Trophoblast cell (in vitro differentiated cells and primary cell): Measurements from ENCODE around the gene PATE2. TPM values are rescaled to one million over a fixed set of nuclear protein-coding genes. Genes with fewer than 3 reads are reported as not detected.

ENCODE experiments used
- DNase-seq, 2 donors: peaks; one replicate each; pipeline ENCODE4 v3.0.0-alpha.2; 2016
- H2AFZ ChIP-seq: 2 replicates; pipeline ENCODE4 v1.6.1; 2013; ENCODE audit warnings: low read length, moderate library complexity, mild to moderate bottlenecking; ENCODE audit not compliant: insufficient read depth, poor library complexity
- H2AK5ac ChIP-seq: 2 replicates; pipeline ENCODE4 v1.6.1; 2013; ENCODE audit warnings: mild to moderate bottlenecking, low read length
- H2BK120ac ChIP-seq: 2 replicates; pipeline ENCODE4 v1.6.1; 2013; ENCODE audit warnings: low read length, mild to moderate bottlenecking, moderate library complexity; ENCODE audit not compliant: insufficient read depth, poor library complexity
- H2BK12ac ChIP-seq: 2 replicates; pipeline ENCODE4 v1.6.1; 2013; ENCODE audit warnings: mild to moderate bottlenecking, low read length, moderate library complexity
- H2BK5ac ChIP-seq: 2 replicates; pipeline ENCODE4 v1.6.1; 2013; ENCODE audit warnings: low read length, low read depth, moderate library complexity, mild to moderate bottlenecking; ENCODE audit not compliant: poor library complexity
- H3K14ac ChIP-seq: 2 replicates; pipeline ENCODE4 v1.6.1; 2013; ENCODE audit warnings: mild to moderate bottlenecking, low read length
- H3K18ac ChIP-seq: 2 replicates; pipeline ENCODE4 v1.6.1; 2013; ENCODE audit warnings: mild to moderate bottlenecking, low read length
- H3K23ac ChIP-seq: 2 replicates; pipeline ENCODE4 v1.6.1; 2013; ENCODE audit warnings: low read length
- H3K27ac ChIP-seq: 2 replicates; pipeline ENCODE4 v1.5.1; 2013; ENCODE audit warnings: low read depth, mild to moderate bottlenecking, inconsistent platforms, low read length, moderate library complexity
- H3K27me3 ChIP-seq: 2 replicates; pipeline ENCODE4 v1.6.1; 2013; ENCODE audit warnings: inconsistent platforms, mild to moderate bottlenecking, low read length, moderate library complexity; ENCODE audit not compliant: insufficient read depth
- H3K36me3 ChIP-seq, 2 experiments: 1 replicate in 1 of 2; 2 replicates in 1 of 2; pipeline ENCODE4 v1.6.1; 2013; ENCODE audit warnings: low read length in 2 of 2, mild to moderate bottlenecking in 2 of 2, moderate library complexity in 1 of 2; ENCODE audit not compliant: insufficient read depth in 2 of 2, control insufficient read depth in 1 of 2
- H3K4ac ChIP-seq: 2 replicates; pipeline ENCODE4 v1.6.1; 2013; ENCODE audit warnings: low read depth, mild to moderate bottlenecking, low read length, moderate library complexity
- H3K4me1 ChIP-seq, 2 experiments: 1 replicate in 1 of 2; 2 replicates in 1 of 2; pipeline ENCODE4 v1.6.1; 2013; ENCODE audit warnings: low read length in 2 of 2, mild to moderate bottlenecking in 2 of 2, moderate library complexity in 1 of 2; ENCODE audit not compliant: insufficient read depth in 2 of 2, control insufficient read depth in 1 of 2
- H3K4me2 ChIP-seq: 2 replicates; pipeline ENCODE4 v1.6.1; 2013; ENCODE audit warnings: inconsistent platforms, mild to moderate bottlenecking, low read length, moderate library complexity
- H3K4me3 ChIP-seq: 2 replicates; pipeline ENCODE4 v1.5.1; 2013; ENCODE audit warnings: mild to moderate bottlenecking, low read depth, low read length, inconsistent platforms
- H3K79me1 ChIP-seq: one replicate; pipeline ENCODE4 v1.6.1; 2013; ENCODE audit warnings: low read length
- H3K79me2 ChIP-seq: 2 replicates; pipeline ENCODE4 v1.6.1; 2013; ENCODE audit warnings: low read length, mild to moderate bottlenecking; ENCODE audit not compliant: control insufficient read depth, insufficient read depth, poor library complexity
- H3K9ac ChIP-seq: 2 replicates; pipeline ENCODE4 v1.6.1; 2013; ENCODE audit warnings: mild to moderate bottlenecking, low read length
- H3K9me3 ChIP-seq: 2 replicates; pipeline ENCODE4 v1.6.1; 2013; ENCODE audit warnings: low read depth, mild to moderate bottlenecking, control low read depth, inconsistent platforms, low read length; ENCODE audit not compliant: insufficient read depth
- H4K12ac ChIP-seq: 2 replicates; pipeline ENCODE4 v1.6.1; 2013; ENCODE audit warnings: low read depth, mild to moderate bottlenecking, low read length, moderate library complexity
- H4K8ac ChIP-seq: 2 replicates; pipeline ENCODE4 v1.6.1; 2013; ENCODE audit warnings: low read depth, mild to moderate bottlenecking, low read length, moderate library complexity
- H4K91ac ChIP-seq: one replicate; pipeline ENCODE4 v1.6.1; 2013; ENCODE audit warnings: low read depth, mild to moderate bottlenecking, low read length, moderate library complexity
- WGBS: extraction: QIAGEN DNeasy Blood & Tissue Kit; methylation state at CpG from one replicate; pipeline ENCODE4 v1.1.7; 2013; ENCODE audit warnings: missing lambda C conversion rate; ENCODE audit not compliant: insufficient read length, insufficient coverage; ENCODE audit errors: extremely low coverage; 5-methylcytosine and 5-hydroxymethylcytosine counted together
- polyA plus RNA-seq: library from polyadenylated mRNA; stranded (reverse); fragments of 200-250 nt; gene quantifications from 2 replicates; pipeline ENCODE4 v1.2.3, GENCODE V29; 2013

Gene PATE2
- polyA plus RNA-seq = not detected in 2 replicates

DNA sequence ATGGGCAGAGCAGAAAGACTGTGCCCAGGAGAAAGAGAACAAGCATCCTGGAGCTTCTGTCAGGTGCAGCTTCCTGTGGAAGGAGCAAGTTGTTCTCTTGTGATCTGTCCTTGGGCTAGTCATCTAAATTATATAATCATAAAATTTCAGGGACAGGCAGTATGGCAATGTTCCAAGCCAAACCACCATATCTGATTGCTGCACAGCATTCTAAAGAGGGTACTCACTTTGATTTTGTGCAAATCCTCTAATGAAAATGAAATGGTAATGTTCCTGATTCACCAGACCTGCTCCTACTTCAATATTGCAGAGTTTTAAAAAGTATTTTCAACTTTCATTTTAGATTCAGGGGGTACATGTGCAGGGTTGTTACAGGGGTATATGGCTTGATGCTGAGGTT, at the start of gene PATE2:
PATE2 (minus strand) TSS at position 101 of the 400 bp plus-strand sequence; CDS start at position 46, 55 bp downstream.
- Histone ChIP-seq H3K79me2 (no peaks in the 10 kb centered on the region), H3K4me3 (no peak within 1 kb of the TSS), H3K27ac (no peak within 1 kb of the TSS), H3K9ac (no peak within 1 kb of the TSS), H4K8ac (no peak within 1 kb of the TSS), H3K79me1 (no peaks in the 10 kb centered on the region), H2BK120ac (no peak within 1 kb of the TSS), H3K27me3 (no peaks in the 10 kb centered on the region), H3K18ac (no peak within 1 kb of the TSS), H2AFZ (no peak within 1 kb of the TSS), H3K9me3 (no peaks in the 10 kb centered on the region), H2BK5ac (no peak within 1 kb of the TSS), H3K4me1 (no peaks in the 10 kb centered on the region), H3K23ac (no peak within 1 kb of the TSS), H4K91ac (no peak within 1 kb of the TSS), H3K4me2 (no peak within 1 kb of the TSS), H3K14ac (no peak within 1 kb of the TSS), H4K12ac (no peak within 1 kb of the TSS), H3K4ac (no peak within 1 kb of the TSS), H3K36me3 (no peaks in the 10 kb centered on the region), H2BK12ac (no peak within 1 kb of the TSS), H2AK5ac (no peak within 1 kb of the TSS)
- DNase-seq = no peak

DNA sequence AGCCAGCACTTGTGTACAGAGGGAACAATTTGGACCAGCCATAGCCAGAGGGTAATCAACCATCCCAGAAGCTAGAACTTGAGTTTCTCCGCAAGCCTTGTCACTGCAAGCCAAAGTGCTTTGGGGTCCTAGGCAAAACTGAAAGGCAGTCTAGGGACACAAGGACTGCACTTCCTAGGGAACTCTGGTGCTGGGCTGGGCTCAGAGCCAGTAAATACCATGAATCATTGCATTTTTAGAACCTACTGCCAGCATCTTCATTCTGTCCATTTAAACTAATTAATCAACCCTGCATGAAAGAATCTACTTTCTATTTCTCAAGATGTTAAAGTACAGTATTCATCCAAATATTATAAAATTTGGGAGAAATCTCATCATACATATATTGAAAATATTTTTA, 29.3 kb upstream of the PATE2 start:
- no peak overlapping the region for H3K4me2 ChIP-seq
- no peaks in the 10 kb centered on the region for H3K4me1 ChIP-seq
- H3K9ac ChIP-seq = no peak overlapping the region
- peaks cover 2% of the 10 kb centered on the region for H3K9me3 ChIP-seq
- H3K27ac ChIP-seq = no peak overlapping the region
- no peak overlapping the region for H2AK5ac ChIP-seq
- H3K4ac ChIP-seq = no peak overlapping the region
- DNase-seq = no peak
- no peaks in the 10 kb centered on the region for H3K79me1 ChIP-seq
- no CpG with 5 or more reads among the region's 1 CpG for WGBS
- H2BK120ac ChIP-seq = no peak overlapping the region
- H3K36me3 ChIP-seq = no peaks in the 10 kb centered on the region
- no peak overlapping the region for H4K8ac ChIP-seq
- H2AFZ ChIP-seq = no peak overlapping the region
- no peak overlapping the region for H3K4me3 ChIP-seq
- no peak overlapping the region for H2BK5ac ChIP-seq
- H3K23ac ChIP-seq = no peak overlapping the region
- no peak overlapping the region for H3K14ac ChIP-seq
- H3K79me2 ChIP-seq = no peaks in the 10 kb centered on the region
- H4K12ac ChIP-seq = no peak overlapping the region
- no peaks in the 10 kb centered on the region for H3K27me3 ChIP-seq
- no peak overlapping the region for H4K91ac ChIP-seq
- no peak overlapping the region for H2BK12ac ChIP-seq
- H3K18ac ChIP-seq = no peak overlapping the region

DNA sequence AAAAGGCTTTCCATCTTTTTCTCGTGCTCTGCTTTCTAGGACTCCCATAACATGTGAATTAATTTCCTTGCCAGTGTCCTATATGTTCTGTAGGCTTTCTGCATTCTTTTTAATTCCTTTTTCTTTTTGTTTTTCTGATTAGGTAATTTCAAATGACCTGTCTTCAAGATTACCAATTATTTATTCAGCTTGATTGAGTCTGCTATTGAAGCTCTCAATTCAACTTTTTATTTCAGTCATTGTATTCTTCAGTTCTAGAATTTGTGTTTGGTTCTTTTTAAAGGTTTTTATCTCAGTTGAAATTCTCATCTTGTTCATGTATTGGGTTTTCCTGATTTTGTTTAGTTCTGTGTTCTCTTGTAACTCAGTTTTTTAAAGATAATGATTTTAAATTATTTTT, 23.8 kb upstream of the PATE2 start:
- no peak overlapping the region for H3K4ac ChIP-seq
- H3K4me2 ChIP-seq = no peak overlapping the region
- H3K36me3 ChIP-seq = no peaks in the 10 kb centered on the region
- no peaks in the 10 kb centered on the region for H3K27me3 ChIP-seq
- H2AK5ac ChIP-seq = no peak overlapping the region
- H2AFZ ChIP-seq = no peak overlapping the region
- no peak overlapping the region for H2BK5ac ChIP-seq
- H3K9ac ChIP-seq = no peak overlapping the region
- H4K12ac ChIP-seq = no peak overlapping the region
- H2BK12ac ChIP-seq = no peak overlapping the region
- H4K91ac ChIP-seq = no peak overlapping the region
- no CpG with 5 or more reads among the region's 1 CpG for WGBS
- H3K79me1 ChIP-seq = no peaks in the 10 kb centered on the region
- H3K79me2 ChIP-seq = no peaks in the 10 kb centered on the region
- H2BK120ac ChIP-seq = no peak overlapping the region
- H3K23ac ChIP-seq = no peak overlapping the region
- no peak overlapping the region for H3K18ac ChIP-seq
- H4K8ac ChIP-seq = no peak overlapping the region
- no peaks in the 10 kb centered on the region for H3K4me1 ChIP-seq
- no peak overlapping the region for H3K27ac ChIP-seq
- H3K9me3 ChIP-seq = peaks cover 4% of the 10 kb centered on the region
- no peak overlapping the region for H3K4me3 ChIP-seq
- DNase-seq = no peak
- no peak overlapping the region for H3K14ac ChIP-seq

DNA sequence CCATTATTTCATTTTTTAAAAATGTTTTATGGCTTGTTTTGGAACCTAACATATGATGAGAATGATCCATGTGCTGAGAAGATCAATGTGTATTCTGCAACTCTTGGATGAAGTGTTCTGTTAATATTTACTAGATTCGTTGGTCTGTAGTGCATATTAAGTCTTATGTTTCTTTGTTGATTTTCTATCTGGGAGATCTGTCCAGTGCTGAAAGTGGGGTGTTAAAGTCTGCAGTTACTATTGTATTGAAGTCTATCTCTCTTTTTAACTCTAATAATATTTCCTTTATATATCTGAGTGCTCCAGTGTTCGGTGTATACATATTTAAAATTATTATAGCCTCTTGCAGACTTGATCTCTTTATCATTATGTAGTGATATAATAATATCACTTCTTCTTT, 21.2 kb upstream of the PATE2 start:
- Histone ChIP-seq H3K4me1 (no peaks in the 10 kb centered on the region), H3K27ac (no peak overlapping the region), H3K4me3 (no peak overlapping the region), H2BK12ac (no peak overlapping the region), H3K18ac (no peak overlapping the region), H3K9ac (no peak overlapping the region), H4K8ac (no peak overlapping the region), H3K23ac (no peak overlapping the region), H3K36me3 (no peaks in the 10 kb centered on the region), H4K91ac (no peak overlapping the region), H2AK5ac (no peak overlapping the region), H2BK5ac (no peak overlapping the region), H3K79me1 (no peaks in the 10 kb centered on the region), H3K4me2 (no peak overlapping the region), H3K9me3 (peaks cover 4% of the 10 kb centered on the region), H3K27me3 (no peaks in the 10 kb centered on the region), H3K79me2 (no peaks in the 10 kb centered on the region), H4K12ac (no peak overlapping the region), H3K14ac (no peak overlapping the region), H2BK120ac (no peak overlapping the region), H3K4ac (no peak overlapping the region), H2AFZ (no peak overlapping the region)
- no CpG with 5 or more reads among the region's 2 CpGs for WGBS
- DNase-seq = no peak
